Cortex of kidney (tissue), 1 donor: ENCODE data around the gene POLH.
"Not testable (repeated sequence)": the region's sequence is repeated elsewhere in the genome, so short reads cannot be mapped to it uniquely, and the experiment has no call there.

Experiments
- DNase-seq: peaks from one replicate; lab custom pipeline; 2025; lab: John Stamatoyannopoulos, UW

The POLH gene

GRCh38 chr6:43633002-43633401 is 57.0 kb downstream of the POLH start:
- DNase-seq: not testable (repeated sequence)

GRCh38 chr6:43634702-43635303 is 58.8 kb downstream of the POLH start:
- no peak for DNase-seq

- no peak for DNase-seq
Observed at GRCh38 chr6:43635387-43636307, 59.7 kb downstream of the POLH start, which contains the start of gene MAD2L1BP. MAD2L1BP (plus strand) TSS chr6:43635840; CDS start chr6:43635876, 36 bp downstream.

GRCh38 chr6:43636308-43636659 is 60.3 kb downstream of the POLH start:
- no peak for DNase-seq

- no peak for DNase-seq
Observed at GRCh38 chr6:43639984-43640800, 64.2 kb downstream of the POLH start.

GRCh38 chr6:43644940-43645612 is 69.1 kb downstream of the POLH start, which contains the start of gene RSPH9:
RSPH9 (plus strand) TSS chr6:43645036; CDS start chr6:43645099, 63 bp downstream.
- no peak for DNase-seq

- DNase-seq: no peak
Observed at GRCh38 chr6:43645613-43645964, 69.6 kb downstream of the POLH start.

- DNase-seq: no peak
Observed at GRCh38 chr6:43647613-43648012, 71.6 kb downstream of the POLH start.

GRCh38 chr6:43648248-43648647 is 72.3 kb downstream of the POLH start:
- DNase-seq: no peak

GRCh38 chr6:43652822-43653221 is 76.8 kb downstream of the POLH start:
- DNase-seq: not testable (repeated sequence)

GRCh38 chr6:43657221-43657802 is 81.3 kb downstream of the POLH start:
- no peak for DNase-seq

GRCh38 chr6:43658161-43658560 is 82.2 kb downstream of the POLH start:
- no peak for DNase-seq

GRCh38 chr6:43662948-43663347 is 87.0 kb downstream of the POLH start:
- not testable (repeated sequence) for DNase-seq
